Ishikawa (cell line): Measurements from ENCODE around the gene ARL10.
A peak's percentile ranks its signal among the peaks of the same experiment; 100 is the strongest.

Experiments
- CEBPB ChIP-seq: IDR thresholded peaks from 2 replicates; pipeline ENCODE4 v1.6.1; 2012
- CREB1 ChIP-seq: IDR thresholded peaks from 2 replicates; pipeline ENCODE4 v1.6.1; 2012; ENCODE audit warnings: low read depth
- EGR1 ChIP-seq: IDR thresholded peaks from 2 replicates; pipeline ENCODE4 v1.6.1; 2012
- EP300 ChIP-seq: IDR thresholded peaks from 2 replicates; pipeline ENCODE4 v1.6.1; 2012; ENCODE audit warnings: borderline replicate concordance
- FOXM1 ChIP-seq: IDR thresholded peaks from 2 replicates; pipeline ENCODE4 v1.6.1; 2012; ENCODE audit warnings: low read depth, borderline replicate concordance
- MAX ChIP-seq: IDR thresholded peaks from 2 replicates; pipeline ENCODE4 v1.6.1; 2012
- NFIC ChIP-seq: IDR thresholded peaks from 2 replicates; pipeline ENCODE4 v1.6.1; 2012
- RAD21 ChIP-seq: IDR thresholded peaks from 2 replicates; pipeline ENCODE4 v1.6.1; 2012; ENCODE audit warnings: low read depth
- REST ChIP-seq: IDR thresholded peaks from 2 replicates; pipeline ENCODE4 v1.6.1; 2012; ENCODE audit warnings: low read depth, mild to moderate bottlenecking
- TAF1 ChIP-seq: IDR thresholded peaks from 2 replicates; pipeline ENCODE4 v1.6.1; 2012; ENCODE audit warnings: low read depth, mild to moderate bottlenecking
- TCF12 ChIP-seq: IDR thresholded peaks from 2 replicates; pipeline ENCODE4 v1.6.1; 2012; ENCODE audit warnings: low read depth
- TEAD4 ChIP-seq: IDR thresholded peaks from 2 replicates; pipeline ENCODE4 v1.6.1; 2012
- USF1 ChIP-seq: IDR thresholded peaks from 2 replicates; pipeline ENCODE4 v1.6.1; 2012
- YY1 ChIP-seq: IDR thresholded peaks from 2 replicates; pipeline ENCODE4 v1.6.1; 2012; ENCODE audit warnings: low read depth
- ZBTB7A ChIP-seq: IDR thresholded peaks from 2 replicates; pipeline ENCODE4 v1.6.1; 2012; ENCODE audit warnings: low read depth

Gene ARL10

GRCh38 chr5:176414704-176415103 is 49.4 kb downstream of the ARL10 start:
- no peak for TF ChIP-seq YY1
- no peak for TF ChIP-seq EP300
- no peak for TF ChIP-seq CEBPB
- TF ChIP-seq MAX: no peak
- TF ChIP-seq TAF1: no peak
- TF ChIP-seq ZBTB7A: no peak
- no peak for TF ChIP-seq RAD21
- no peak for TF ChIP-seq NFIC
- TF ChIP-seq CREB1: no peak
- TF ChIP-seq REST: no peak
- no peak for TF ChIP-seq FOXM1
- no peak for TF ChIP-seq EGR1
- TF ChIP-seq TCF12: no peak

- TF ChIP-seq REST (no peak), CREB1 (no peak), NFIC (no peak), EGR1 (no peak), ZBTB7A (no peak), MAX (no peak), USF1 (no peak), TAF1 (no peak), RAD21 (no peak), TEAD4 (no peak), CEBPB (no peak), TCF12 (no peak), FOXM1 (no peak), EP300 (no peak), YY1 (no peak)
These were observed 50.1 kb downstream of the ARL10 start for GRCh38 chr5:176415240-176415951.

GRCh38 chr5:176415952-176416924 is 51.0 kb downstream of the ARL10 start, which contains the start of gene CLTB:
CLTB (minus strand) TSS chr5:176416539; CDS start chr5:176416363, 176 bp downstream.
- TF ChIP-seq YY1 (no peak; the same call in 1 of the 2 replicates), EGR1 (0 out of 2 replicates have a peak, but pooled peaks have one; percentile 38), TEAD4 (peak; percentile 87), USF1 (peak; percentile 38; the same call in 1 of the 2 replicates), NFIC (peak; percentile 20; the same call in 1 of the 2 replicates), CEBPB (no peak), ZBTB7A (peak; percentile 77; the same call in 1 of the 2 replicates), REST (no peak), TCF12 (no peak), TAF1 (peak; percentile 62), MAX (peak; percentile 92), CREB1 (no peak), RAD21 (peak; percentile 84), FOXM1 (no peak), EP300 (no peak)
